ENCODE results near the gene PLEKHN1. TPM values are rescaled to one million over a fixed set of nuclear protein-coding genes. Genes with fewer than 3 reads are reported as not detected.

PLEKHN1 gene
- polyA plus RNA-seq, 1 of the 3 experiments (the other 2 are of a cell fraction) = not detected

GRCh38 chr1:1023700-1024099 is 57.4 kb downstream of the PLEKHN1 start (continued):
- no peak for TF ChIP-seq PBX3 (IDR thresholded peaks at IDR 0.05)

GRCh38 chr1:1024149-1024770 is 58.0 kb downstream of the PLEKHN1 start:
- H4K20me1 ChIP-seq (ENCODE audit: insufficient read depth) = peaks cover 6% of the 10 kb centered on the region; the same call in 1 of the 2 replicates
- TF ChIP-seq GABPA (IDR thresholded peaks at IDR 0.05; ENCODE audit: low read depth) (no peak), TAF1 (IDR thresholded peaks at IDR 0.05; ENCODE audit: borderline replicate concordance, low read depth, low read length) (no peak), SIN3A (IDR thresholded peaks at IDR 0.05; ENCODE audit: borderline replicate concordance, low read depth, low read length) (no peak), MEF2A (IDR thresholded peaks at IDR 0.05; ENCODE audit: borderline replicate concordance, low read depth) (no peak), CHD2 (IDR thresholded peaks at IDR 0.05; ENCODE audit: low read length, partially characterized antibody) (no peak), PBX3 (IDR thresholded peaks at IDR 0.05) (no peak), EP300 (IDR thresholded peaks at IDR 0.05; ENCODE audit: borderline replicate concordance in 1 of 2, low read depth in 1 of 2, low read length in 1 of 2) (no peak), MAX (IDR thresholded peaks at IDR 0.05; ENCODE audit: low read depth) (no peak), REST (IDR thresholded peaks at IDR 0.05; ENCODE audit: low read depth, low read length) (no peak), NRF1 (IDR thresholded peaks at IDR 0.05; ENCODE audit: low read depth, low read length) (no peak), TCF12 (IDR thresholded peaks at IDR 0.05) (no peak)
- H3F3A ChIP-seq (replicated peaks; ENCODE audit: insufficient read depth) = no peaks in the 10 kb centered on the region
- H3K4me2 ChIP-seq = no peak overlapping the region
- 88% methylated on average over 3 of the region's 9 CpGs for WGBS (ENCODE audit: low lambda C conversion rate)
- no peaks in the 10 kb centered on the region for H3K79me2 ChIP-seq (ENCODE audit: insufficient read depth)
- H3K9me2 ChIP-seq = no peaks in the 10 kb centered on the region
- H3K27ac ChIP-seq (ENCODE audit: low read depth in 2 of 2, low read length in 1 of 2) = no peak overlapping the region
- no peaks in the 10 kb centered on the region for H3K9me3 ChIP-seq
- H3K4me3 ChIP-seq (ENCODE audit: low read depth in 2 of 2, low read length in 1 of 2) = no peak overlapping the region
- no peak overlapping the region for H2AFZ ChIP-seq (ENCODE audit: low read depth)
- H3K27me3 ChIP-seq (ENCODE audit: insufficient read depth) = no peaks in the 10 kb centered on the region
- CTCF ChIA-PET = interaction anchor here (0.7 to 6.0 kb wide), 6 partner anchors 9 to 266 kb away, joined by 3 to 52 read pairs (median 10); no protein-coding TSS in a partner anchor
- H3K36me3 ChIP-seq (replicated peaks in 1 of 2; ENCODE audit: control insufficient read depth in 1 of 2, insufficient read depth in 2 of 2, low read length in 1 of 2) = peaks cover 0 to 10% of the 10 kb centered on the region in 2 experiments
- POLR2A ChIA-PET = no interaction called here
- no peak overlapping the region for H3K9ac ChIP-seq
- no peak for DNase-seq
- H3K4me1 ChIP-seq (ENCODE audit: control insufficient read depth in 1 of 2, insufficient read depth in 2 of 2, low read depth in 1 of 2, low read length in 1 of 2) = peaks cover 0 to 10% of the 10 kb centered on the region in 2 experiments; a peak in 1 of 4 replicates

All from SK-N-SH (cell line).